NT2/D1 (cell line): ENCODE results near the gene ENGASE.
A peak's percentile ranks its signal among the peaks of the same experiment; 100 is the strongest.

Experiments
- DNase-seq: peaks from one replicate; pipeline ENCODE4 v3.0.0-alpha.2; 2011; ENCODE audit warnings: low read depth, low spot score
- H3K27me3 ChIP-seq: 2 replicates; pipeline ENCODE4 v1.6.0; 2011; ENCODE audit warnings: mild to moderate bottlenecking; ENCODE audit not compliant: insufficient read length, insufficient read depth
- H3K36me3 ChIP-seq: 2 replicates; pipeline ENCODE4 v1.6.1; 2011; ENCODE audit warnings: mild to moderate bottlenecking, low read length, mixed read lengths; ENCODE audit not compliant: insufficient read depth, insufficient read length
- H3K4me1 ChIP-seq: 2 replicates; pipeline ENCODE4 v1.5.1; 2011; ENCODE audit not compliant: insufficient read depth, insufficient read length
- H3K4me3 ChIP-seq: 2 replicates; pipeline ENCODE4 v1.5.1; 2011; ENCODE audit warnings: low read depth; ENCODE audit not compliant: insufficient read length
- H3K9ac ChIP-seq: 2 replicates; pipeline ENCODE4 v1.6.0; 2011; ENCODE audit warnings: low read depth; ENCODE audit not compliant: insufficient read length
- H3K9me3 ChIP-seq: 2 replicates; pipeline ENCODE4 v1.5.1; 2011; ENCODE audit warnings: mild to moderate bottlenecking, low read length; ENCODE audit not compliant: insufficient read depth
- SUZ12 ChIP-seq: IDR thresholded peaks from 2 replicates; pipeline ENCODE4 v1.6.1; 2011; ENCODE audit not compliant: insufficient read length, insufficient read depth; ENCODE audit errors: extremely low read depth
- YY1 ChIP-seq: IDR thresholded peaks from 2 replicates; pipeline ENCODE4 v1.6.1; 2011; ENCODE audit not compliant: insufficient read length, insufficient read depth
- ZNF274 ChIP-seq: IDR thresholded peaks from 2 replicates; pipeline ENCODE4 v1.6.1; 2011; ENCODE audit warnings: mild to moderate bottlenecking, low read depth, low read length

The ENGASE gene

DNA sequence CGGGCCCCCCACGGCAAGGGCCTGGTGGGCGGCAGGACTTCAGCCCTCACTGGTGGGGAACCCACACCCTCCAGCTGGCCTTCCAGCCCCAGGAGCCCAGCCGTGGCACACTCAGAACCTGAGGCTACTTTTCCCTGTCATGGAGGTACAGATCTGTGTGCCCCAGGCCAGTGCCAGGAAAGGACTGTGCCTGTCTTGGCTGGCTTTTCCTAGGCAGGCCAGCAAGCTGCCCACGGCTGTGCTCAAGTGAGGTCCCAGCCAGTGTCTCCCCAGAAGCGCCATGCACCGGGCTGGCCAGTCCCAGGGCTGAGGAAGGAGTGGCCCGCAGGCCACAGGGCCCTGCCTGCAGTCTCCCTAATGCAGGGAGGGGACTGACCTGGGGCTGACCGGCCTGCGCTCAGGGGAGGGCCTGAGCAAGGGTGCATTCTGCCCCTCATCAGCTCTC lies 16.6 kb downstream of the ENGASE start:
- peaks cover 21% of the 10 kb centered on the region for H3K36me3 ChIP-seq
- no peak for DNase-seq
- peaks cover 16% of the 10 kb centered on the region for H3K4me1 ChIP-seq
- no peaks in the 10 kb centered on the region for H3K27me3 ChIP-seq
- TF ChIP-seq SUZ12 (no peak), YY1 (no peak), ZNF274 (no peak)
- peak overlapping the region; percentile 46 for H3K9ac ChIP-seq
- no peaks in the 10 kb centered on the region for H3K9me3 ChIP-seq
- no peak overlapping the region for H3K4me3 ChIP-seq

- Histone ChIP-seq H3K27me3 (no peaks in the 10 kb centered on the region), H3K9ac (no peak overlapping the region), H3K36me3 (peaks cover 12% of the 10 kb centered on the region), H3K9me3 (no peaks in the 10 kb centered on the region), H3K4me1 (peaks cover 16% of the 10 kb centered on the region), H3K4me3 (no peak overlapping the region)
- DNase-seq, result no peak
- TF ChIP-seq ZNF274, result no peak
- TF ChIP-seq YY1, result no peak
- TF ChIP-seq SUZ12, result no peak
These were observed 17.9 kb downstream of the ENGASE start for GRCh38 chr17:79092567-79092966.

DNA sequence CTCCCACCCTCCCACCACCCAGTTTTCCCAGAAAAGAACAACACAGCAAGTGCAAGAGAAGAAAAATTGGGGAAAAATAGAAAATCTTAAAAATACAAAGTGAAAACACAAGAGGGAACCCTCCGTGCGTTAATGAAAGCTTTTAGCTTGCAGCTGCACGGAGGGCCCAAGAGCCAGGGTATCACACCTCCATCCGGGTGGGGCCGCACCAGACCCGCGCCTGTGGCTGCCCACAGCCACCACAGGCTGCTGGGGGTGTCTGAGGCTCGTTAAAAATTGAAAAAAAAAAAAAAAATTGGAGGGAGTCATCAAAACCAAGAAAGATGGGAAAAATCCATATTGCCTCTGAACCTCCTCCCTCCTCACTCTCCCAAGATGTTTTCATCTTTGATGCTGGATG lies 18.6 kb downstream of the ENGASE start:
- H3K9me3 ChIP-seq, result no peaks in the 10 kb centered on the region
- DNase-seq, result no peak
- no peak overlapping the region for H3K9ac ChIP-seq
- peaks cover 8% of the 10 kb centered on the region for H3K36me3 ChIP-seq
- H3K4me3 ChIP-seq, result no peak overlapping the region
- peaks cover 15% of the 10 kb centered on the region for H3K4me1 ChIP-seq
- H3K27me3 ChIP-seq, result no peaks in the 10 kb centered on the region
- TF ChIP-seq ZNF274 (no peak), YY1 (no peak), SUZ12 (no peak)

DNA sequence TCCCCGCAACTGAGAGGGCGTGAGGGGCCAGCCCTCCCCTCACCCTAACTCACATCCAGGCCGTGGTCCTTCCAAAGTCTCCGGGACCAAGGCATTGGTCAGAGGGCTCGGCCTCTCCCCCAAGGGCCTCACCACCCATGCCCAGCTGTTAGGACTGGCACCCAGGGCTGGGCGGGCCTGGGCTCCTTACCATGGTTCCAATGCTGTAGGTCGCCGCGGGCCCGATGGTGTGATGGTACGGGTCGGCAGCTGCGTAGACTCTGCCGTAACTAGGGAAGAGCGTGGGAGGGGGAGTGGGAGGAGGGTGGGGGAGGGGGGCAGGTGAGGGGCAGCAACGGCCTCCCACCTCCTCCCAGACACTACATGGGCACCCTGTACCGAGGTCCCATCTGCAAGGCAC lies 19.6 kb downstream of the ENGASE start:
- Histone ChIP-seq H3K4me3 (no peak overlapping the region), H3K9me3 (no peaks in the 10 kb centered on the region), H3K36me3 (peaks cover 5% of the 10 kb centered on the region), H3K27me3 (no peaks in the 10 kb centered on the region), H3K9ac (no peak overlapping the region), H3K4me1 (peaks cover 15% of the 10 kb centered on the region)
- TF ChIP-seq SUZ12, result no peak
- no peak for TF ChIP-seq YY1
- TF ChIP-seq ZNF274, result no peak
- DNase-seq, result no peak

GRCh38 chr17:79095345-79096055 lies 20.9 kb downstream of the ENGASE start:
- no peak overlapping the region for H3K9ac ChIP-seq
- DNase-seq, result no peak
- H3K36me3 ChIP-seq, result peaks cover 5% of the 10 kb centered on the region
- H3K4me1 ChIP-seq, result peaks cover 18% of the 10 kb centered on the region
- no peaks in the 10 kb centered on the region for H3K9me3 ChIP-seq
- no peaks in the 10 kb centered on the region for H3K27me3 ChIP-seq
- no peak for TF ChIP-seq YY1
- TF ChIP-seq ZNF274, result no peak
- no peak for TF ChIP-seq SUZ12
- H3K4me3 ChIP-seq, result no peak overlapping the region

DNA sequence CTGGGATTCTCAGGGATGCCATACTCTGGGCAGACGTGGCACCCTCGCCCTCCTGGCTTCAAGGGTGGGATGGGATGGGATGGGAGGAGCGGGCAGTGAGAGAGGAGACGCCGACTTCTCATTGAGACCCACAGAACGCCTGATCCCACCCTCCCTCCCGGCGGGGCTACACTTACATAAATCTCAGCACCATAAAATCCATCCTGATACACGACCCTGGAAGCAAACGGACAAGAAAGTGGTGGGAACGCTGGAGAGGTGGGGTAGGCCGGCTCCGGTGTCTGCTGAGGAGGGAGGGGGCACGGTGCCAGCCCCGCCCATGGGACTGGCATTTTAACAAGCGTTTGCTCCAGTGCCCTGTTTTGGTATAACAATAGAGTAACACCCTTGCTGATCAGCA lies 21.9 kb downstream of the ENGASE start:
- no peaks in the 10 kb centered on the region for H3K36me3 ChIP-seq
- H3K9me3 ChIP-seq, result no peaks in the 10 kb centered on the region
- no peak overlapping the region for H3K4me3 ChIP-seq
- DNase-seq, result no peak
- no peaks in the 10 kb centered on the region for H3K27me3 ChIP-seq
- TF ChIP-seq SUZ12 (no peak), ZNF274 (no peak), YY1 (no peak)
- H3K9ac ChIP-seq, result no peak overlapping the region
- H3K4me1 ChIP-seq, result peaks cover 21% of the 10 kb centered on the region

- peaks cover 21% of the 10 kb centered on the region for H3K4me1 ChIP-seq
- no peaks in the 10 kb centered on the region for H3K9me3 ChIP-seq
- no peak for TF ChIP-seq YY1
- no peak for TF ChIP-seq SUZ12
- TF ChIP-seq ZNF274, result no peak
- H3K4me3 ChIP-seq, result no peak overlapping the region
- no peaks in the 10 kb centered on the region for H3K27me3 ChIP-seq
- no peak for DNase-seq
- H3K9ac ChIP-seq, result no peak overlapping the region
- H3K36me3 ChIP-seq, result no peaks in the 10 kb centered on the region
These were observed 22.8 kb downstream of the ENGASE start for GRCh38 chr17:79097226-79098055.
